Neural progenitor cell (in vitro differentiated cells): ENCODE results near the gene LRRC45. TPM values are rescaled to one million over a fixed set of nuclear protein-coding genes. Genes with fewer than 3 reads are reported as not detected.

Experiments used
- DNase-seq: peaks from one replicate; pipeline ENCODE4 v3.0.0-alpha.2; 2016; ENCODE audit warnings: low spot score
- H2AFZ ChIP-seq: fragments of 200-600 bp; sonication (generic); replicated peaks from 2 replicates; pipeline ENCODE4 v1.6.1; 2016; ENCODE audit warnings: antibody characterized with exemption
- H3F3A ChIP-seq: fragments of 200-600 bp; sonication (generic); 2 replicates; pipeline ENCODE4 v1.6.1; 2016; ENCODE audit warnings: antibody characterized with exemption, low read depth
- H3K27ac ChIP-seq: fragments of 200-600 bp; sonication (generic); 2 replicates; pipeline ENCODE4 v1.5.1; 2016; ENCODE audit warnings: mild to moderate bottlenecking
- H3K27me3 ChIP-seq: fragments of 200-600 bp; sonication (generic); 2 replicates; pipeline ENCODE4 v1.6.1; 2016; ENCODE audit warnings: mild to moderate bottlenecking, moderate library complexity
- H3K36me3 ChIP-seq: fragments of 200-600 bp; sonication (generic); 2 replicates; pipeline ENCODE4 v1.5.1; 2016
- H3K4me1 ChIP-seq: fragments of 200-600 bp; sonication (generic); 2 replicates; pipeline ENCODE4 v1.6.1; 2016; ENCODE audit warnings: mixed run types
- H3K4me2 ChIP-seq: fragments of 200-600 bp; sonication (generic); 2 replicates; pipeline ENCODE4 v1.6.1; 2016
- H3K4me3 ChIP-seq: fragments of 200-600 bp; sonication (generic); 2 replicates; pipeline ENCODE4 v1.5.1; 2016
- H3K79me2 ChIP-seq: fragments of 200-600 bp; sonication (generic); 2 replicates; pipeline ENCODE4 v1.6.1; 2016; ENCODE audit warnings: low read depth
- H3K9ac ChIP-seq: fragments of 200-600 bp; sonication (generic); 2 replicates; pipeline ENCODE4 v1.6.1; 2016
- H3K9me3 ChIP-seq: fragments of 200-600 bp; sonication (generic); 2 replicates; pipeline ENCODE4 v1.5.1; 2016; ENCODE audit warnings: low read depth
- H4K20me1 ChIP-seq: fragments of 200-600 bp; sonication (generic); 2 replicates; pipeline ENCODE4 v1.6.1; 2016; ENCODE audit warnings: low read depth
- H3K27ac Mint-ChIP-seq: 3 replicates; pipeline ENCODE4 v1.8.0; 2021; ENCODE audit warnings: mixed read lengths
- H3K27me3 Mint-ChIP-seq: 2 replicates; pipeline ENCODE4 v1.8.0; 2022; ENCODE audit warnings: low read depth, mild to moderate bottlenecking, inconsistent platforms, moderate library complexity, mixed read lengths; ENCODE audit not compliant: insufficient read depth
- H3K36me3 Mint-ChIP-seq: 3 replicates; pipeline ENCODE4 v1.8.0; 2021; ENCODE audit warnings: mixed read lengths
- H3K4me1 Mint-ChIP-seq: 3 replicates; pipeline ENCODE4 v1.8.0; 2021; ENCODE audit warnings: mixed read lengths
- H3K4me3 Mint-ChIP-seq: 3 replicates; pipeline ENCODE4 v1.8.0; 2021; ENCODE audit warnings: mild to moderate bottlenecking, moderate library complexity, mixed read lengths
- H3K9me3 Mint-ChIP-seq: 3 replicates; pipeline ENCODE4 v1.8.0; 2020; ENCODE audit warnings: mixed read lengths
- EZH2 ChIP-seq: fragments of 200-600 bp; sonication (generic); IDR thresholded peaks from 2 replicates; pipeline ENCODE4 v1.6.1; 2017; ENCODE audit warnings: antibody characterized with exemption, mild to moderate bottlenecking, moderate library complexity
- EZH2phosphoT487 ChIP-seq: fragments of 200-600 bp; sonication (generic); IDR thresholded peaks from 2 replicates; pipeline ENCODE4 v1.6.1; 2017; ENCODE audit warnings: antibody characterized with exemption
- total RNA-seq: library from RNA; depleted of rRNA; stranded (reverse); fragments of >200 nt; gene quantifications from 2 replicates; pipeline ENCODE4 v1.2.3, GENCODE V29; 2015; ENCODE audit warnings: low replicate concordance
- TF ChIP-seq, protein P1 (sequence below): fragments of 200-600 bp; sonication (generic); IDR thresholded peaks from 2 replicates; pipeline ENCODE4 v1.5.1; 2017; ENCODE audit warnings: antibody characterized with exemption, mild to moderate bottlenecking

Gene LRRC45
- total RNA-seq, 1 donor from 2014 or later: 15.4 TPM

- no peak overlapping the region for H3K27ac Mint-ChIP-seq
- Histone ChIP-seq H3K27me3 (no peaks in the 10 kb centered on the region), H3K9me3 (no peaks in the 10 kb centered on the region), H2AFZ (no peak overlapping the region), H3K4me3 (no peak overlapping the region), H3K4me2 (no peak overlapping the region), H3K36me3 (no peaks in the 10 kb centered on the region), H3K9ac (no peak overlapping the region), H3K4me1 (no peaks in the 10 kb centered on the region), H4K20me1 (peaks cover 4% of the 10 kb centered on the region), H3K79me2 (no peaks in the 10 kb centered on the region), H3F3A (no peaks in the 10 kb centered on the region), H3K27ac (no peak overlapping the region)
- H3K4me1 Mint-ChIP-seq: peaks cover 19% of the 10 kb centered on the region
- peaks cover 3% of the 10 kb centered on the region for H3K27me3 Mint-ChIP-seq
- no peak for DNase-seq
- no peak for TF ChIP-seq EZH2phosphoT487
- TF ChIP-seq, protein P1, sequence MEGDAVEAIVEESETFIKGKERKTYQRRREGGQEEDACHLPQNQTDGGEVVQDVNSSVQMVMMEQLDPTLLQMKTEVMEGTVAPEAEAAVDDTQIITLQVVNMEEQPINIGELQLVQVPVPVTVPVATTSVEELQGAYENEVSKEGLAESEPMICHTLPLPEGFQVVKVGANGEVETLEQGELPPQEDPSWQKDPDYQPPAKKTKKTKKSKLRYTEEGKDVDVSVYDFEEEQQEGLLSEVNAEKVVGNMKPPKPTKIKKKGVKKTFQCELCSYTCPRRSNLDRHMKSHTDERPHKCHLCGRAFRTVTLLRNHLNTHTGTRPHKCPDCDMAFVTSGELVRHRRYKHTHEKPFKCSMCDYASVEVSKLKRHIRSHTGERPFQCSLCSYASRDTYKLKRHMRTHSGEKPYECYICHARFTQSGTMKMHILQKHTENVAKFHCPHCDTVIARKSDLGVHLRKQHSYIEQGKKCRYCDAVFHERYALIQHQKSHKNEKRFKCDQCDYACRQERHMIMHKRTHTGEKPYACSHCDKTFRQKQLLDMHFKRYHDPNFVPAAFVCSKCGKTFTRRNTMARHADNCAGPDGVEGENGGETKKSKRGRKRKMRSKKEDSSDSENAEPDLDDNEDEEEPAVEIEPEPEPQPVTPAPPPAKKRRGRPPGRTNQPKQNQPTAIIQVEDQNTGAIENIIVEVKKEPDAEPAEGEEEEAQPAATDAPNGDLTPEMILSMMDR: no peak
- no peak for TF ChIP-seq EZH2
- no peaks in the 10 kb centered on the region for H3K9me3 Mint-ChIP-seq
- no peaks in the 10 kb centered on the region for H3K36me3 Mint-ChIP-seq
- no peak overlapping the region for H3K4me3 Mint-ChIP-seq
These were observed 22.9 kb upstream of the LRRC45 start for GRCh38 chr17:81999976-82000802.

DNA sequence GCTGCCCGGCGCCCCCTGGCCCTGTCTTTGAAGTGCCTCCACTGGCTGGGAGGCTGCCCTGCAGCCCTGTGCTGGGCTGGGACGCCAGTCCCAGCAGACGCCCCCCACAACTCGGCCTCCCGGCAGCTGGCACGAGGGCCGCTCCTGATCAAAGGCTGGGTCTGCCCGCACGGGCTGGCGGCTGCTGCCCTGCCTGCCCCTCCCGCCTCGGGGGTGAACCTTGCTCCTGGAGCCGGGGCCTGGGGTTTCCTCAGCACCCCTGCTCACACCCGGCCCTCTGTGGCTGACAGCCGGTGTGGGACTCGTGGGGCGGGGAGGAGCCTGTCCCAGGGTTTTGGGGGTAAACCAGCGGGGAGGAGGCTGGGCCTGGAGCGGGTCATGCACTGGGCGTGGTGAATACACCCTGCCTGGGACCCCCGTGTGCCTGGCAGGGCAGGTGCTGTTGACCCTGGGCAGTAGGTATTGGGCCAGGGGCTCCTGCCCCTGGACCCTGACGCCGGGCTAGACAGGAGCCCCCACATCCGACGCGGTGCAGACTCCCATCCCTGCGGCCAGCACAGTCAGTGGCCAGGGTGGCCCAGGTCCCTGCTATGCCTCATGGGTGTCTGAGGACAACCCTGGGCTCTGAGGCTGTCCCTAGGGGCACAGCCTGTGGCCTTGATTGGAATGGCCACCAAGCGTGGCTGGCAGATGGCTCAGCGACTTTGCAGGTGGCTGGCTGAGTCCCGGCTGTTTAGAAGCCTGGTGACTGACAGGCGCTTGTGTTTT lies 22.1 kb upstream of the LRRC45 start:
- Mint-ChIP-seq H3K27me3 (peaks cover 3% of the 10 kb centered on the region), H3K4me3 (no peak overlapping the region), H3K9me3 (no peaks in the 10 kb centered on the region), H3K27ac (no peak overlapping the region), H3K36me3 (peaks cover 1% of the 10 kb centered on the region), H3K4me1 (peaks cover 22% of the 10 kb centered on the region)
- Histone ChIP-seq H3K4me3 (no peak overlapping the region), H4K20me1 (peaks cover 4% of the 10 kb centered on the region), H3K4me2 (no peak overlapping the region), H3K4me1 (no peaks in the 10 kb centered on the region), H2AFZ (no peak overlapping the region), H3K79me2 (no peaks in the 10 kb centered on the region), H3K36me3 (no peaks in the 10 kb centered on the region), H3K9me3 (no peaks in the 10 kb centered on the region), H3K9ac (no peak overlapping the region), H3F3A (no peaks in the 10 kb centered on the region), H3K27ac (no peak overlapping the region), H3K27me3 (no peaks in the 10 kb centered on the region)
- no peak for DNase-seq
- TF ChIP-seq, protein P1: no peak
- TF ChIP-seq EZH2 (no peak), EZH2phosphoT487 (no peak)

- H3K36me3 ChIP-seq: no peaks in the 10 kb centered on the region
- no peaks in the 10 kb centered on the region for H3F3A ChIP-seq
- DNase-seq: no peak
- H3K9me3 ChIP-seq: no peaks in the 10 kb centered on the region
- Mint-ChIP-seq H3K4me1 (peaks cover 26% of the 10 kb centered on the region), H3K9me3 (no peaks in the 10 kb centered on the region), H3K36me3 (peaks cover 4% of the 10 kb centered on the region), H3K4me3 (no peak overlapping the region), H3K27me3 (peaks cover 3% of the 10 kb centered on the region), H3K27ac (no peak overlapping the region)
- no peak overlapping the region for H2AFZ ChIP-seq
- H3K27ac ChIP-seq: no peak overlapping the region
- no peaks in the 10 kb centered on the region for H3K4me1 ChIP-seq
- H3K4me2 ChIP-seq: no peak overlapping the region
- H3K27me3 ChIP-seq: no peaks in the 10 kb centered on the region
- no peak overlapping the region for H3K4me3 ChIP-seq
- TF ChIP-seq EZH2: no peak
- TF ChIP-seq, protein P1: no peak
- no peak for TF ChIP-seq EZH2phosphoT487
- no peaks in the 10 kb centered on the region for H3K79me2 ChIP-seq
- H4K20me1 ChIP-seq: peaks cover 4% of the 10 kb centered on the region
- no peak overlapping the region for H3K9ac ChIP-seq
These were observed 21.5 kb upstream of the LRRC45 start for GRCh38 chr17:82001571-82002056.
